Measurements from ENCODE around the gene BIRC5.
"Not testable (repeated sequence)": the region's sequence is repeated elsewhere in the genome, so short reads cannot be mapped to it uniquely, and the experiment has no call there.

The BIRC5 gene

DNA sequence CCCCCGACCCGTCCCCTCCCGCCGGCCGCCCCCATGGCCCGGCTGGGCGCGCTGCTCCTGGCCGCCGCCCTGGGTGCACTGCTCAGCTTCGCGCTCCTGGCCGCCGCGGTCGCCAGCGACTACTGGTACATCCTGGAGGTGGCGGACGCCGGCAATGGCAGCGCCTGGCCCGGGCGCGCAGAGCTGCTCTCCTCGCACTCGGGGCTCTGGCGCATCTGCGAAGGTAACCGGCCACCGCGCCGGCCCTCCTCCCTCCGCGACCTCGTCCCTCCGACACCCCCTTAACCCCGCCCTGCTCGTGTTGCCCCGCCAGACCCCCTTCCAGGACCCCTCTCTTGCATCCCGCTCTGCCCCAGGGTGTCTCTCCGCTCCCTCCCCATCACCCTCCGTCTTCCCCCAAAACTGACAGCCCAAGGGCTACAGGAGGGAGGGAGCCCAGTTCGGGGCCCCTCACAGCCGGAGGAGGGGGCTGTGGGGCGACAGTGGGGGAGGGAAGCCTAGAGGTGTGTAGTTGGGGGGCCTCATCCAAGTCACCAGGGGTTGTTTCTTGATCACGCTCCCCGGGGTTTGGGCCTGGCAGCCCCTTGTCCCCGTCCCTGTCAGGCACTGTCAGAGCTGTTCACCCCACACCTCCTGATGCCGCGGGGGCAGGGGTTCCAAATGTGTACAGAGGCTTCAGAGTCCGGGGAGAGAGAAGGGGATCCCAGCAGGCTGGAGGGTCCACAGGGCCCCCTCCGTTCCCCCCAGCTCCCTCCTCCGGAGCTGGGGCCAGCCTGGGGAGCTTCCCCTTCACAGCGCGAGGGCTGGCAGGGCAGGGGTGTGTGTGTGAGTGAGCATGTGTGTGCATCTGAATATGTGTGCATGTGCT, 18.2 kb downstream of the BIRC5 start:
- no peak for TF ChIP-seq ZFX (IDR thresholded peaks at IDR 0.05)
- TF ChIP-seq, protein P1, sequence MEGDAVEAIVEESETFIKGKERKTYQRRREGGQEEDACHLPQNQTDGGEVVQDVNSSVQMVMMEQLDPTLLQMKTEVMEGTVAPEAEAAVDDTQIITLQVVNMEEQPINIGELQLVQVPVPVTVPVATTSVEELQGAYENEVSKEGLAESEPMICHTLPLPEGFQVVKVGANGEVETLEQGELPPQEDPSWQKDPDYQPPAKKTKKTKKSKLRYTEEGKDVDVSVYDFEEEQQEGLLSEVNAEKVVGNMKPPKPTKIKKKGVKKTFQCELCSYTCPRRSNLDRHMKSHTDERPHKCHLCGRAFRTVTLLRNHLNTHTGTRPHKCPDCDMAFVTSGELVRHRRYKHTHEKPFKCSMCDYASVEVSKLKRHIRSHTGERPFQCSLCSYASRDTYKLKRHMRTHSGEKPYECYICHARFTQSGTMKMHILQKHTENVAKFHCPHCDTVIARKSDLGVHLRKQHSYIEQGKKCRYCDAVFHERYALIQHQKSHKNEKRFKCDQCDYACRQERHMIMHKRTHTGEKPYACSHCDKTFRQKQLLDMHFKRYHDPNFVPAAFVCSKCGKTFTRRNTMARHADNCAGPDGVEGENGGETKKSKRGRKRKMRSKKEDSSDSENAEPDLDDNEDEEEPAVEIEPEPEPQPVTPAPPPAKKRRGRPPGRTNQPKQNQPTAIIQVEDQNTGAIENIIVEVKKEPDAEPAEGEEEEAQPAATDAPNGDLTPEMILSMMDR (conservative IDR thresholded peaks at IDR 0.05): no peak
- no peak overlapping the region for H3K27ac ChIP-seq

DNA sequence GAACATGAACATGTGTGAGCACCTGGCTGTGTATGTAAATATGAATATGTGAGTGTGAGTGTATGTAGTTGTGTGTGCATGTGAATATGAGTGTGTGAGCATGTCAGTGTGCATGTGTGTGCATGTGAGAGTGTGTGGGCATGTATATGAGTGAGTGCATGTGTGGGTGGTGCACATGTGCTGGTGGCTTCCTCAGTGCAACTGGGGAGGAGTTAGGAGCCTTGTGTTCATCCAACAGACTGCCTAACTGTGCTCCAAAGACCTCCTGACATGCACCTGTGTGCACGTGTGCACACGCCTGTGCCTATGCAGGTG, 18.8 kb downstream of the BIRC5 start:
- no peak for TF ChIP-seq ZFX (IDR thresholded peaks at IDR 0.05)
- TF ChIP-seq, protein P1 (conservative IDR thresholded peaks at IDR 0.05): no peak
- H3K27ac ChIP-seq: no peak overlapping the region

DNA sequence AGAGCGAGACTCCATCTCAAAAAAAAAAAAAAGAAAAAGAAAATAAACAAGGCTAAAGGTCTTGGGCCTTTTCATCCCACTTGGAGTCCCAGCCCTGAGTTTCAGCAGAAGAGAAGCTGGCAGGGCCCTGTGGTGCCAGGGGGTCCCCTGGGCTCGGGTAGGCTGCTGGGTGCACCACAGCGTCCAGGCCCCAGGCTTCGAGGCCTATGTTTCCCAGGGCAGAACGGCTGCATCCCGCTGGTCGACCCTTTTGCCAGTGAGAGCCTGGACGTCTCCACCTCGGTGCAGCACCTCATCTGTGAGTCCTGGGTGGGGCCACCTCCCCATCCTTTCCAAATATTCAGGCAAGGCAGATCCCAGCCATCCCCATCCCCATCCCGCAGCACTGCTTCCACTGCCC, 19.6 kb downstream of the BIRC5 start:
- H3K27ac ChIP-seq: no peak overlapping the region
- no peak for TF ChIP-seq ZFX (IDR thresholded peaks at IDR 0.05)
- TF ChIP-seq, protein P1 (conservative IDR thresholded peaks at IDR 0.05): no peak

DNA sequence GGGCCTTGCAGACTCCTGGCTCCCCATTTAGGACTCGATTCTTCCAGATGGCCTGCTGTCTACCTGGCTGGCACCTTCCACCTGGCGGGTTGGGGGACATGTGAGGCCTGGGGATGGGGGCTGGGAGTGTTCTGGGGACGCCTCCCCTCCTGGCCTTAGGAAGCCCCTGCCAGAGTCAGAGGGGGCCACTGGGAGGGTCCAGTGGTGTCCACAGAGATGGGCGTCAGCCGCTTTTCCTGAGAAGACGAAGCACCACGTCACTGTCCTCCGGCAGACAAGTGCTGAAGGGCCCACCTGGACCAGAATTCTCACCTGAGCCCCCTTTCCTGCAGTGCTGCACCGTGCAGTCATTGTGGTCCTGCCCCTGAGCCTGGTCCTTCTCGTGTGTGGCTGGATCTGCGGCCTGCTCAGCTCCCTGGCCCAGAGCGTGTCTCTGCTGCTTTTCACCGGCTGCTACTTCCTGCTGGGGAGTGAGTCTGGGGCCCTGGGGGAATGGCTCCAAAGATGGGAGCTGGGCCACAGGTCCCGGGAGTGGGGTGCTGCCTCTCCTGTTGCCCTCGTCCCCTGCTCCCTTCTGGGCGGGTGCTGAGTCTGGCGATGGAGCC, 20.3 kb downstream of the BIRC5 start:
- TF ChIP-seq, protein P1 (conservative IDR thresholded peaks at IDR 0.05): no peak
- TF ChIP-seq ZFX (IDR thresholded peaks at IDR 0.05): no peak
- H3K27ac ChIP-seq: no peak overlapping the region

DNA sequence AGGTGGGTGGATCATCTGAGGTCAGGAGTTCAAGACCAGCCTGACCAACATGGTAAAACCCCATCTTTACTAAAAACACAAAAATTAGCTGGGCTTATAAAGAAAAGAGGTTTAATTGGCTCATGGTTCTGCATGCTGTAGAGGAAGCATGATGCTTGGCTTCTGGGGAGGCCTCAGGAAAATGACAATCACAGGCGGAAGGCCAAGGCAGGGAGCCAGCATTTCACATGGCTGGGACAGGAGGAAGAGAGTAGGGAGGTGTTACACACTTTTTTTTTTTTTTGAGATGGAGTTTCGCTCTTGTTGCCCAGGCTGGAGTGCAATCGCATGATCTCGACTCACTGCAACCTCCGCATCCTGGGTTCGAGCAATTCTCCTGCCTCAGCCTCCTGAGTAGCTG, 21.0 kb downstream of the BIRC5 start:
- H3K27ac ChIP-seq: not testable (repeated sequence)

DNA sequence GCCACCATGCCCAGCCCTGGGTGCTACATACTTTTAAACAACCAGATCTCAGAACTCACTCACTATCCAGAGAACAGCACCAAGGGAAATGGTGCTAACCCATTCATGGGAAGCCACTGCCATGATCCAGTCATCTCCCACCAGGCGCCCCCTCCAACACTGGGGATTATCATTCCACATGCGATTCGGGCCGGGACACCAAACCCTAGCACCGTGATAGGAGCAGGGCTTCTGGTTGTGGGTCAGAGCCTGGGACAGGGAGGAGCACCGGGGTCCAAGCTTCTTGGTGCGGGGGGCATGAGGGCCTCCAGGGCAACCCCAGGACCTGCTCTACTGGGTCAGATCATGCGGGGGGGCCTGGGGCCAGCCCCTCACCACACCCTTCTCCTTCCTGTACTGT, 21.8 kb downstream of the BIRC5 start:
- no peak overlapping the region for H3K27ac ChIP-seq
- TF ChIP-seq, protein P1 (conservative IDR thresholded peaks at IDR 0.05): no peak
- TF ChIP-seq ZFX (IDR thresholded peaks at IDR 0.05): no peak

DNA sequence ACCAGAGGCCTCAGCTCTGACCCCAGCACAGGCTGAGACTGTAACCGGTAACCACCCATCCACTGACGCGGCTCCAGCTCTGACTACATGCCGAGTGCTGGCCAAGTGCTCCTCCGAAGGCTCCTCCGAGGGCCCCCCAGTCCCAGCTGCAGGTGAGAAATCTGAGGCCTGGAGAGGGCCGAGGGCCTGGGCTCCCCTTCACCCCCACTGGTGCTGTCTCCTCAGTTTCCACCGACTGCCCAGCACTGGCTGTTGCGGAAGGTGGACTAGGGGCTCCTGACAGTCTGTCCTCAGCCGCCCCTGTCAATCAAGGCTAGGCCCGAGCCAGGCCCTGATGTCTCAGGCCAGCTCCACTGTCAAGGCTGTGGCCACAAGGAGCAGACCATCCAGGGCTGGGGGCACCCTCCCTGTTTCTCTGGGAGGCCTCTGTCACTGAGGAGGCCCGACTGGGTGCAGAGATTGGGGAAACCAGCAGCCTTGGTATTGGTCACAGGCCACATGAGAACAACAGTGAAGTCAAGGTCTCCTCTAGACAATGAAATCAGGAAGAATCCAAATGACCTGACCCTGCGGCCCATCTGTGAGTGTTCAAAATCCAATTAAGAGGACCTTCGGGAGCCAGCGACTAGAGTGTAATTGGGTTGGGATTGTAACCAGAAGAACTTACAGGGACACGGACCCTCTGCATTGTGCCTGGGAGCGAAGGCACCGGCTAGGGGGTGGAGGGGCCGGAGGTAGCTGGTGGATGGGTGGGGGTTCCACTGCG, 22.5 kb downstream of the BIRC5 start:
- no peak for TF ChIP-seq ZFX (IDR thresholded peaks at IDR 0.05)
- TF ChIP-seq, protein P1 (conservative IDR thresholded peaks at IDR 0.05): no peak
- no peak overlapping the region for H3K27ac ChIP-seq
